Thyroid gland (tissue), 4 donors: ENCODE data around the gene PHF19.

Experiments
- POLR2A ChIP-seq, 2 donors: fragments of 450-650 bp; IDR thresholded peaks; one replicate each; pipeline ENCODE4 v1.6.1; 2017; ENCODE audit warnings: antibody characterized with exemption in 2 of 2, mild to moderate bottlenecking in 2 of 2, moderate library complexity in 1 of 2
- TF ChIP-seq, protein P1 (sequence below), 6 experiments: fragments of 200-600 bp in 3 of 6; fragments of 450-650 bp in 3 of 6; sonication (generic) in 3 of 6; IDR thresholded peaks; one replicate each; pipeline ENCODE4 v1.5.1; 2016 to 2019; ENCODE audit warnings: antibody characterized with exemption in 6 of 6, mild to moderate bottlenecking in 2 of 6, inconsistent platforms in 1 of 6, moderate library complexity in 1 of 6

- TF ChIP-seq, protein P1, sequence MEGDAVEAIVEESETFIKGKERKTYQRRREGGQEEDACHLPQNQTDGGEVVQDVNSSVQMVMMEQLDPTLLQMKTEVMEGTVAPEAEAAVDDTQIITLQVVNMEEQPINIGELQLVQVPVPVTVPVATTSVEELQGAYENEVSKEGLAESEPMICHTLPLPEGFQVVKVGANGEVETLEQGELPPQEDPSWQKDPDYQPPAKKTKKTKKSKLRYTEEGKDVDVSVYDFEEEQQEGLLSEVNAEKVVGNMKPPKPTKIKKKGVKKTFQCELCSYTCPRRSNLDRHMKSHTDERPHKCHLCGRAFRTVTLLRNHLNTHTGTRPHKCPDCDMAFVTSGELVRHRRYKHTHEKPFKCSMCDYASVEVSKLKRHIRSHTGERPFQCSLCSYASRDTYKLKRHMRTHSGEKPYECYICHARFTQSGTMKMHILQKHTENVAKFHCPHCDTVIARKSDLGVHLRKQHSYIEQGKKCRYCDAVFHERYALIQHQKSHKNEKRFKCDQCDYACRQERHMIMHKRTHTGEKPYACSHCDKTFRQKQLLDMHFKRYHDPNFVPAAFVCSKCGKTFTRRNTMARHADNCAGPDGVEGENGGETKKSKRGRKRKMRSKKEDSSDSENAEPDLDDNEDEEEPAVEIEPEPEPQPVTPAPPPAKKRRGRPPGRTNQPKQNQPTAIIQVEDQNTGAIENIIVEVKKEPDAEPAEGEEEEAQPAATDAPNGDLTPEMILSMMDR (IDR thresholded peaks at IDR 0.05): no peak
- no peak for TF ChIP-seq POLR2A (IDR thresholded peaks at IDR 0.05)
Observed at GRCh38 chr9:120914396-120914795, 37.4 kb upstream of the PHF19 start.
